Activated CD4-positive, alpha-beta memory T cell treated with anti-CD3 and anti-CD28 coated beads for 36 hours (primary cell): ENCODE data around the gene GRID2. TPM values are rescaled to one million over a fixed set of nuclear protein-coding genes. Genes with fewer than 3 reads are reported as not detected.

Source experiments
- CTCF ChIA-PET: fragments of 350-600 bp; sonication (Branson Sonifier 250); formaldehyde crosslinking; loops from one replicate; lab custom pipeline; 2021; ENCODE audit warnings: antibody characterized with exemption, inconsistent platforms; lab: Charles Lee
- POLR2A ChIA-PET: fragments of 350-600 bp; sonication (Branson Sonifier 250); formaldehyde crosslinking; loops from one replicate; lab custom pipeline; 2021; ENCODE audit warnings: antibody characterized with exemption; lab: Charles Lee
- DNase-seq: peaks from one replicate; pipeline ENCODE4 v3.0.0-alpha.2; 2020
- H3K27ac Mint-ChIP-seq: one replicate; pipeline ENCODE4 v1.8.0; 2021; ENCODE audit warnings: mixed read lengths
- H3K27me3 Mint-ChIP-seq: one replicate; pipeline ENCODE4 v1.8.0; 2021; ENCODE audit warnings: mixed read lengths
- H3K36me3 Mint-ChIP-seq: one replicate; pipeline ENCODE4 v1.8.0; 2021; ENCODE audit warnings: mixed read lengths
- H3K4me1 Mint-ChIP-seq: one replicate; pipeline ENCODE4 v1.8.0; 2021; ENCODE audit warnings: low read depth, mixed read lengths
- H3K4me3 Mint-ChIP-seq: one replicate; pipeline ENCODE4 v1.8.0; 2021; ENCODE audit warnings: mild to moderate bottlenecking, mixed read lengths
- H3K9me3 Mint-ChIP-seq: one replicate; pipeline ENCODE4 v1.8.0; 2021; ENCODE audit warnings: mixed read lengths
- intact Hi-C: fragments of 100-400 bp; cut with micrococcal nuclease; formaldehyde crosslinking; loops from one replicate; pipeline ENCODE4 v1.15.1; 2023
- total RNA-seq, 2 experiments: library from RNA; stranded (reverse); gene quantifications; one replicate each; pipeline ENCODE4 v1.2.3, GENCODE V29; 2021

The GRID2 gene
- total RNA-seq, 2 experiments from 2014 or later = not detected

- no peak overlapping the region for H3K4me3 Mint-ChIP-seq
- H3K36me3 Mint-ChIP-seq = no peaks in the 10 kb centered on the region
- no peak for DNase-seq
- no peaks in the 10 kb centered on the region for H3K9me3 Mint-ChIP-seq
- POLR2A ChIA-PET = no interaction called here
- no peak overlapping the region for H3K27ac Mint-ChIP-seq
- peaks cover 5% of the 10 kb centered on the region for H3K27me3 Mint-ChIP-seq
- H3K4me1 Mint-ChIP-seq = no peaks in the 10 kb centered on the region
- intact Hi-C loops = no loop called here
- CTCF ChIA-PET = no interaction called here
Observed at GRCh38 chr4:93760284-93760683, 1456.5 kb downstream of the GRID2 start.

GRCh38 chr4:93761286-93761685 is 1457.5 kb downstream of the GRID2 start:
- H3K9me3 Mint-ChIP-seq = no peaks in the 10 kb centered on the region

GRCh38 chr4:93764639-93765246 is 1461.0 kb downstream of the GRID2 start:
- Mint-ChIP-seq H3K4me3 (no peak overlapping the region), H3K4me1 (no peaks in the 10 kb centered on the region), H3K27me3 (peaks cover 2% of the 10 kb centered on the region), H3K9me3 (no peaks in the 10 kb centered on the region), H3K27ac (no peak overlapping the region), H3K36me3 (no peaks in the 10 kb centered on the region)
- ChIA-PET CTCF (interaction anchor here (1.0 kb wide), 1 partner anchor 12 kb away, joined by 3 read pairs; no protein-coding TSS in a partner anchor), POLR2A (no interaction called here)
- DNase-seq = no peak
- intact Hi-C loops = no loop called here

More at GRCh38 chr4:93761286-93761685, 1457.5 kb downstream of the GRID2 start:
- intact Hi-C loops = no loop called here
- Mint-ChIP-seq H3K36me3 (no peaks in the 10 kb centered on the region), H3K27ac (no peak overlapping the region), H3K4me1 (no peaks in the 10 kb centered on the region), H3K27me3 (peaks cover 4% of the 10 kb centered on the region), H3K4me3 (no peak overlapping the region)
- no peak for DNase-seq
- POLR2A ChIA-PET = no interaction called here
- CTCF ChIA-PET = no interaction called here

GRCh38 chr4:93767917-93768316 is 1464.2 kb downstream of the GRID2 start:
- intact Hi-C loops = no loop called here
- CTCF ChIA-PET = no interaction called here

GRCh38 chr4:93770201-93770600 is 1466.4 kb downstream of the GRID2 start:
- no peak overlapping the region for H3K27ac Mint-ChIP-seq
- DNase-seq = no peak
- H3K27me3 Mint-ChIP-seq = peaks cover 2% of the 10 kb centered on the region
- POLR2A ChIA-PET = no interaction called here
- no peaks in the 10 kb centered on the region for H3K4me1 Mint-ChIP-seq
- intact Hi-C loops = no loop called here
- H3K36me3 Mint-ChIP-seq = no peaks in the 10 kb centered on the region
- no peaks in the 10 kb centered on the region for H3K9me3 Mint-ChIP-seq
- no peak overlapping the region for H3K4me3 Mint-ChIP-seq
- CTCF ChIA-PET = interaction anchor here (0.5 kb wide), 1 partner anchor 87 kb away, joined by 3 read pairs; no protein-coding TSS in a partner anchor

More at GRCh38 chr4:93767917-93768316, 1464.2 kb downstream of the GRID2 start:
- Mint-ChIP-seq H3K4me1 (no peaks in the 10 kb centered on the region), H3K27ac (no peak overlapping the region), H3K9me3 (no peaks in the 10 kb centered on the region), H3K27me3 (peaks cover 2% of the 10 kb centered on the region), H3K4me3 (no peak overlapping the region), H3K36me3 (no peaks in the 10 kb centered on the region)
- DNase-seq = no peak
- POLR2A ChIA-PET = no interaction called here

GRCh38 chr4:93771640-93772411 is 1468.1 kb downstream of the GRID2 start:
- Mint-ChIP-seq H3K36me3 (no peaks in the 10 kb centered on the region), H3K9me3 (no peaks in the 10 kb centered on the region)

GRCh38 chr4:93772858-93773257 is 1469.1 kb downstream of the GRID2 start:
- H3K36me3 Mint-ChIP-seq = no peaks in the 10 kb centered on the region
- no peak for DNase-seq
- peaks cover 2% of the 10 kb centered on the region for H3K27me3 Mint-ChIP-seq
- ChIA-PET CTCF (no interaction called here), POLR2A (no interaction called here)
- intact Hi-C loops = no loop called here
- no peaks in the 10 kb centered on the region for H3K4me1 Mint-ChIP-seq
- no peak overlapping the region for H3K27ac Mint-ChIP-seq
- H3K9me3 Mint-ChIP-seq = no peaks in the 10 kb centered on the region
- no peak overlapping the region for H3K4me3 Mint-ChIP-seq

More at GRCh38 chr4:93771640-93772411, 1468.1 kb downstream of the GRID2 start:
- intact Hi-C loops = no loop called here
- DNase-seq = no peak
- Mint-ChIP-seq H3K4me3 (no peak overlapping the region), H3K27ac (no peak overlapping the region), H3K4me1 (no peaks in the 10 kb centered on the region), H3K27me3 (no peaks in the 10 kb centered on the region)
- POLR2A ChIA-PET = no interaction called here
- CTCF ChIA-PET = no interaction called here

- no peak overlapping the region for H3K27ac Mint-ChIP-seq
- no peaks in the 10 kb centered on the region for H3K36me3 Mint-ChIP-seq
- peaks cover 2% of the 10 kb centered on the region for H3K27me3 Mint-ChIP-seq
- POLR2A ChIA-PET = no interaction called here
- DNase-seq = no peak
- no peaks in the 10 kb centered on the region for H3K9me3 Mint-ChIP-seq
- no peak overlapping the region for H3K4me3 Mint-ChIP-seq
- CTCF ChIA-PET = no interaction called here
- intact Hi-C loops = no loop called here
- no peaks in the 10 kb centered on the region for H3K4me1 Mint-ChIP-seq
Observed at GRCh38 chr4:93775551-93775950, 1471.8 kb downstream of the GRID2 start.

GRCh38 chr4:93776386-93777080 is 1472.8 kb downstream of the GRID2 start:
- no peaks in the 10 kb centered on the region for H3K4me1 Mint-ChIP-seq
- no peaks in the 10 kb centered on the region for H3K36me3 Mint-ChIP-seq
- no peak overlapping the region for H3K27ac Mint-ChIP-seq
- POLR2A ChIA-PET = no interaction called here
- CTCF ChIA-PET = interaction anchor here (1.1 kb wide), 1 partner anchor 12 kb away, joined by 3 read pairs; no protein-coding TSS in a partner anchor
- DNase-seq = no peak
- intact Hi-C loops = no loop called here
- no peak overlapping the region for H3K4me3 Mint-ChIP-seq
- H3K27me3 Mint-ChIP-seq = peaks cover 2% of the 10 kb centered on the region
- H3K9me3 Mint-ChIP-seq = no peaks in the 10 kb centered on the region

- Mint-ChIP-seq H3K4me1 (no peaks in the 10 kb centered on the region), H3K4me3 (no peak overlapping the region), H3K27me3 (peaks cover 2% of the 10 kb centered on the region), H3K9me3 (no peaks in the 10 kb centered on the region), H3K36me3 (no peaks in the 10 kb centered on the region), H3K27ac (no peak overlapping the region)
- no peak for DNase-seq
- intact Hi-C loops = no loop called here
- ChIA-PET POLR2A (no interaction called here), CTCF (interaction anchor here (1.1 kb wide), 1 partner anchor 13 kb away, joined by 3 read pairs; no protein-coding TSS in a partner anchor)
Observed at GRCh38 chr4:93777081-93777460, 1473.3 kb downstream of the GRID2 start.

- Mint-ChIP-seq H3K27me3 (peaks cover 2% of the 10 kb centered on the region), H3K4me1 (no peaks in the 10 kb centered on the region), H3K27ac (no peak overlapping the region), H3K36me3 (no peaks in the 10 kb centered on the region), H3K9me3 (no peaks in the 10 kb centered on the region), H3K4me3 (no peak overlapping the region)
- ChIA-PET POLR2A (interaction anchor here (0.6 kb wide), 1 partner anchor 110 kb away, joined by 3 read pairs; no protein-coding TSS in a partner anchor), CTCF (no interaction called here)
- DNase-seq = no peak
- intact Hi-C loops = no loop called here
Observed at GRCh38 chr4:93779228-93779627, 1475.5 kb downstream of the GRID2 start.

- ChIA-PET CTCF (no interaction called here), POLR2A (no interaction called here)
- Mint-ChIP-seq H3K9me3 (no peaks in the 10 kb centered on the region), H3K27me3 (peaks cover 2% of the 10 kb centered on the region), H3K4me3 (no peak overlapping the region), H3K36me3 (no peaks in the 10 kb centered on the region), H3K27ac (no peak overlapping the region), H3K4me1 (no peaks in the 10 kb centered on the region)
- intact Hi-C loops = no loop called here
- DNase-seq = no peak
Observed at GRCh38 chr4:93780080-93780479, 1476.3 kb downstream of the GRID2 start.
